Measurements from ENCODE around the gene HABP4. TPM values are rescaled to one million over a fixed set of nuclear protein-coding genes. Genes with fewer than 3 reads are reported as not detected.

The HABP4 gene
- total and polyA plus RNA-seq, 10 of the 15 experiments (the other 5 are each of a cell fraction or from before 2014, with no cell fraction given) = 1.6 to 15.4 (median 11.6) TPM

DNA sequence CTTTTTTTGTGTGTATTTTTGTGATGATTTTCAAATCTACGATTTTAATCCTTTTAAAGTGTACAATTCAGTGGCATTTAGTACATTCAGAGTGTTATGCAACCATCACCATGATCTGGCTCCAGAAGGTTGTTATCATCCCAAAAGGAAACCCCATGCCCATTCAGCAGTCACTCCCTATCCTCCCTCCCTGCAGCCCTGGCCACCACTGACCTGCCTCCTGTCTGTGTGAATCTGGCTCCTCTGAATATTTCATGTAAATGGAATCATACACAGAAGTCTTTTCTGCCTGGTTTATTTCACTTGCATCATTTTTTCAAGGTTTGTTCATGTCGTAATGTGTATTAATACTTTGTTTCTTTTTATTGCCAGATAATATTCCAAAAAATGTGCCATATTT, 32.5 kb downstream of the HABP4 start:
- no peak for TF ChIP-seq SMARCA5 (IDR thresholded peaks at IDR 0.05)
- TF ChIP-seq ZNF217 (IDR thresholded peaks at IDR 0.05) = no peak
- TF ChIP-seq, protein P1, sequence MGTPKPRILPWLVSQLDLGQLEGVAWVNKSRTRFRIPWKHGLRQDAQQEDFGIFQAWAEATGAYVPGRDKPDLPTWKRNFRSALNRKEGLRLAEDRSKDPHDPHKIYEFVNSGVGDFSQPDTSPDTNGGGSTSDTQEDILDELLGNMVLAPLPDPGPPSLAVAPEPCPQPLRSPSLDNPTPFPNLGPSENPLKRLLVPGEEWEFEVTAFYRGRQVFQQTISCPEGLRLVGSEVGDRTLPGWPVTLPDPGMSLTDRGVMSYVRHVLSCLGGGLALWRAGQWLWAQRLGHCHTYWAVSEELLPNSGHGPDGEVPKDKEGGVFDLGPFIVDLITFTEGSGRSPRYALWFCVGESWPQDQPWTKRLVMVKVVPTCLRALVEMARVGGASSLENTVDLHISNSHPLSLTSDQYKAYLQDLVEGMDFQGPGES (IDR thresholded peaks at IDR 0.05) = no peak
- TF ChIP-seq SREBF2 (IDR thresholded peaks at IDR 0.05; ENCODE audit: low read length) = no peak
- TF ChIP-seq, protein P2, sequence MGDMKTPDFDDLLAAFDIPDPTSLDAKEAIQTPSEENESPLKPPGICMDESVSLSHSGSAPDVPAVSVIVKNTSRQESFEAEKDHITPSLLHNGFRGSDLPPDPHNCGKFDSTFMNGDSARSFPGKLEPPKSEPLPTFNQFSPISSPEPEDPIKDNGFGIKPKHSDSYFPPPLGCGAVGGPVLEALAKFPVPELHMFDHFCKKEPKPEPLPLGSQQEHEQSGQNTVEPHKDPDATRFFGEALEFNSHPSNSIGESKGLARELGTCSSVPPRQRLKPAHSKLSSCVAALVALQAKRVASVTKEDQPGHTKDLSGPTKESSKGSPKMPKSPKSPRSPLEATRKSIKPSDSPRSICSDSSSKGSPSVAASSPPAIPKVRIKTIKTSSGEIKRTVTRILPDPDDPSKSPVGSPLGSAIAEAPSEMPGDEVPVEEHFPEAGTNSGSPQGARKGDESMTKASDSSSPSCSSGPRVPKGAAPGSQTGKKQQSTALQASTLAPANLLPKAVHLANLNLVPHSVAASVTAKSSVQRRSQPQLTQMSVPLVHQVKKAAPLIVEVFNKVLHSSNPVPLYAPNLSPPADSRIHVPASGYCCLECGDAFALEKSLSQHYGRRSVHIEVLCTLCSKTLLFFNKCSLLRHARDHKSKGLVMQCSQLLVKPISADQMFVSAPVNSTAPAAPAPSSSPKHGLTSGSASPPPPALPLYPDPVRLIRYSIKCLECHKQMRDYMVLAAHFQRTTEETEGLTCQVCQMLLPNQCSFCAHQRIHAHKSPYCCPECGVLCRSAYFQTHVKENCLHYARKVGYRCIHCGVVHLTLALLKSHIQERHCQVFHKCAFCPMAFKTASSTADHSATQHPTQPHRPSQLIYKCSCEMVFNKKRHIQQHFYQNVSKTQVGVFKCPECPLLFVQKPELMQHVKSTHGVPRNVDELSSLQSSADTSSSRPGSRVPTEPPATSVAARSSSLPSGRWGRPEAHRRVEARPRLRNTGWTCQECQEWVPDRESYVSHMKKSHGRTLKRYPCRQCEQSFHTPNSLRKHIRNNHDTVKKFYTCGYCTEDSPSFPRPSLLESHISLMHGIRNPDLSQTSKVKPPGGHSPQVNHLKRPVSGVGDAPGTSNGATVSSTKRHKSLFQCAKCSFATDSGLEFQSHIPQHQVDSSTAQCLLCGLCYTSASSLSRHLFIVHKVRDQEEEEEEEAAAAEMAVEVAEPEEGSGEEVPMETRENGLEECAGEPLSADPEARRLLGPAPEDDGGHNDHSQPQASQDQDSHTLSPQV (IDR thresholded peaks at IDR 0.05) = no peak
- TF ChIP-seq GABPA (IDR thresholded peaks at IDR 0.05; ENCODE audit: low read depth) = no peak
- TF ChIP-seq, protein P3, sequence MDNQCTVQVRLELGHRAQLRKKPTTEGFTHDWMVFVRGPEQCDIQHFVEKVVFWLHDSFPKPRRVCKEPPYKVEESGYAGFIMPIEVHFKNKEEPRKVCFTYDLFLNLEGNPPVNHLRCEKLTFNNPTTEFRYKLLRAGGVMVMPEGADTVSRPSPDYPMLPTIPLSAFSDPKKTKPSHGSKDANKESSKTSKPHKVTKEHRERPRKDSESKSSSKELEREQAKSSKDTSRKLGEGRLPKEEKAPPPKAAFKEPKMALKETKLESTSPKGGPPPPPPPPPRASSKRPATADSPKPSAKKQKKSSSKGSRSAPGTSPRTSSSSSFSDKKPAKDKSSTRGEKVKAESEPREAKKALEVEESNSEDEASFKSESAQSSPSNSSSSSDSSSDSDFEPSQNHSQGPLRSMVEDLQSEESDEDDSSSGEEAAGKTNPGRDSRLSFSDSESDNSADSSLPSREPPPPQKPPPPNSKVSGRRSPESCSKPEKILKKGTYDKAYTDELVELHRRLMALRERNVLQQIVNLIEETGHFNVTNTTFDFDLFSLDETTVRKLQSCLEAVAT (IDR thresholded peaks at IDR 0.05) = no peak
- no peak for TF ChIP-seq NFYA (IDR thresholded peaks at IDR 0.05; ENCODE audit: borderline replicate concordance, low read depth, low read length)
- no peak for TF ChIP-seq ZBED1 (IDR thresholded peaks at IDR 0.05; ENCODE audit: borderline replicate concordance)
- no peak for TF ChIP-seq SUZ12 (IDR thresholded peaks at IDR 0.05; ENCODE audit: unreplicated experiment)
- TF ChIP-seq, protein P4, sequence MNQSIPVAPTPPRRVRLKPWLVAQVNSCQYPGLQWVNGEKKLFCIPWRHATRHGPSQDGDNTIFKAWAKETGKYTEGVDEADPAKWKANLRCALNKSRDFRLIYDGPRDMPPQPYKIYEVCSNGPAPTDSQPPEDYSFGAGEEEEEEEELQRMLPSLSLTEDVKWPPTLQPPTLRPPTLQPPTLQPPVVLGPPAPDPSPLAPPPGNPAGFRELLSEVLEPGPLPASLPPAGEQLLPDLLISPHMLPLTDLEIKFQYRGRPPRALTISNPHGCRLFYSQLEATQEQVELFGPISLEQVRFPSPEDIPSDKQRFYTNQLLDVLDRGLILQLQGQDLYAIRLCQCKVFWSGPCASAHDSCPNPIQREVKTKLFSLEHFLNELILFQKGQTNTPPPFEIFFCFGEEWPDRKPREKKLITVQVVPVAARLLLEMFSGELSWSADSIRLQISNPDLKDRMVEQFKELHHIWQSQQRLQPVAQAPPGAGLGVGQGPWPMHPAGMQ (IDR thresholded peaks at IDR 0.05; ENCODE audit: borderline replicate concordance) = no peak
- Histone ChIP-seq H2AFZ (ENCODE audit: control insufficient read depth, low read depth, low read length) (no peak overlapping the region), H4K20me1 (ENCODE audit: control insufficient read depth, insufficient read depth) (no peaks in the 10 kb centered on the region), H3K79me2 (ENCODE audit: control insufficient read depth, insufficient read depth, low read length) (no peaks in the 10 kb centered on the region), H3K4me2 (ENCODE audit: control insufficient read depth, insufficient read depth) (no peak overlapping the region), H3K9me3 (replicated peaks; ENCODE audit: control insufficient read depth, insufficient read depth, low read length) (no peaks in the 10 kb centered on the region), H3K27me3 (replicated peaks in 1 of 2; ENCODE audit: control insufficient read depth in 2 of 2, insufficient read depth in 2 of 2, low read length in 1 of 2) (no peaks in the 10 kb centered on the region), H3K9ac (ENCODE audit: control insufficient read depth, insufficient read depth, low read length) (no peak overlapping the region), H3K27ac (ENCODE audit: control insufficient read depth, insufficient read depth) (no peak overlapping the region), H3K4me3 (no peak overlapping the region), H3K36me3 (ENCODE audit: control insufficient read depth in 2 of 2, insufficient read depth in 2 of 2, low read length in 1 of 2) (no peaks in the 10 kb centered on the region), H3K4me1 (ENCODE audit: control insufficient read depth, insufficient read depth, low read length) (peaks cover 26% of the 10 kb centered on the region)
- RAD21 ChIA-PET (ENCODE audit: unreplicated experiment) = interaction anchor here (1.0 kb wide), 1 partner anchor 33 kb away, joined by 3 read pairs; the partner anchor contains the start of gene HABP4
- ATAC-seq = no peak
- no peak for DNase-seq (ENCODE audit: low read depth, low spot score)
- CTCF ChIA-PET = interaction anchor here (1.4 to 2.2 kb wide), 2 partner anchors 84 to 184 kb away, joined by 3 to 4 read pairs; no protein-coding TSS in a partner anchor
- no peak for FAIRE-seq
- WGBS (ENCODE audit: insufficient coverage, insufficient replicate concordance, low lambda C conversion rate, missing lambda C conversion rate) = 94% methylated on average over 2 of the region's 2 CpGs
- no TSS peak for BruUV-seq (replicated peaks)
- intact Hi-C loops (cut with micrococcal nuclease; ENCODE audit: unreplicated experiment) = no loop called here
- SMC1A ChIA-PET (ENCODE audit: uncharacterized antibody, unreplicated experiment) = no interaction called here
- in situ Hi-C loops (cut with MboI) = no loop called here
- POLR2A ChIA-PET = no interaction called here

Measured in GM12878 (cell line).